Measurements from ENCODE around the gene MICAL1.

MICAL1 gene

GRCh38 chr6:109429496-109429895, 26.1 kb downstream of the MICAL1 start:
- H3K4me3 ChIP-seq (ENCODE audit: low read length) = no peak overlapping the region
- H3K36me3 ChIP-seq (ENCODE audit: control insufficient read depth, insufficient read depth, low read length) = no peaks in the 10 kb centered on the region
- no peak overlapping the region for H3K9ac ChIP-seq (ENCODE audit: low read length)
- H3K27ac ChIP-seq (ENCODE audit: low read depth, low read length) = no peak overlapping the region
- H3K27me3 ChIP-seq (ENCODE audit: control insufficient read depth, insufficient read depth, low read length) = no peaks in the 10 kb centered on the region
- no peaks in the 10 kb centered on the region for H3K4me1 ChIP-seq (ENCODE audit: control insufficient read depth, insufficient read depth, low read length)

GRCh38 chr6:109428889-109429477, 26.6 kb downstream of the MICAL1 start:
- Histone ChIP-seq H3K36me3 (ENCODE audit: control insufficient read depth, insufficient read depth, low read length) (no peaks in the 10 kb centered on the region), H3K4me1 (ENCODE audit: control insufficient read depth, insufficient read depth, low read length) (no peaks in the 10 kb centered on the region), H3K27ac (ENCODE audit: low read depth, low read length) (no peak overlapping the region), H3K4me3 (ENCODE audit: low read length) (no peak overlapping the region), H3K27me3 (ENCODE audit: control insufficient read depth, insufficient read depth, low read length) (no peaks in the 10 kb centered on the region), H3K9ac (ENCODE audit: low read length) (no peak overlapping the region)

- Histone ChIP-seq H3K27ac (ENCODE audit: low read depth, low read length) (no peak overlapping the region), H3K27me3 (ENCODE audit: control insufficient read depth, insufficient read depth, low read length) (no peaks in the 10 kb centered on the region), H3K4me3 (ENCODE audit: low read length) (no peak overlapping the region), H3K36me3 (ENCODE audit: control insufficient read depth, insufficient read depth, low read length) (no peaks in the 10 kb centered on the region), H3K9ac (ENCODE audit: low read length) (no peak overlapping the region), H3K4me1 (ENCODE audit: control insufficient read depth, insufficient read depth, low read length) (no peaks in the 10 kb centered on the region)
These were observed 30.6 kb downstream of the MICAL1 start for GRCh38 chr6:109424946-109425345.

GRCh38 chr6:109421184-109421583, 34.4 kb downstream of the MICAL1 start:
- Histone ChIP-seq H3K4me3 (ENCODE audit: low read length) (no peak overlapping the region), H3K36me3 (ENCODE audit: control insufficient read depth, insufficient read depth, low read length) (no peaks in the 10 kb centered on the region), H3K4me1 (ENCODE audit: control insufficient read depth, insufficient read depth, low read length) (no peaks in the 10 kb centered on the region), H3K27me3 (ENCODE audit: control insufficient read depth, insufficient read depth, low read length) (no peaks in the 10 kb centered on the region), H3K27ac (ENCODE audit: low read depth, low read length) (no peak overlapping the region), H3K9ac (ENCODE audit: low read length) (no peak overlapping the region)

- no peak overlapping the region for H3K27ac ChIP-seq (ENCODE audit: low read depth, low read length)
- H3K9ac ChIP-seq (ENCODE audit: low read length) = no peak overlapping the region
- H3K4me1 ChIP-seq (ENCODE audit: control insufficient read depth, insufficient read depth, low read length) = no peaks in the 10 kb centered on the region
- no peaks in the 10 kb centered on the region for H3K27me3 ChIP-seq (ENCODE audit: control insufficient read depth, insufficient read depth, low read length)
- no peaks in the 10 kb centered on the region for H3K36me3 ChIP-seq (ENCODE audit: control insufficient read depth, insufficient read depth, low read length)
- no peak overlapping the region for H3K4me3 ChIP-seq (ENCODE audit: low read length)
These were observed 34.8 kb downstream of the MICAL1 start for GRCh38 chr6:109420751-109421150.

- Histone ChIP-seq H3K4me3 (ENCODE audit: low read length) (no peak overlapping the region), H3K36me3 (ENCODE audit: control insufficient read depth, insufficient read depth, low read length) (no peaks in the 10 kb centered on the region), H3K27ac (ENCODE audit: low read depth, low read length) (no peak overlapping the region)
These were observed 37.9 kb downstream of the MICAL1 start for GRCh38 chr6:109417646-109418045.

GRCh38 chr6:109411034-109411433, 44.5 kb downstream of the MICAL1 start:
- H3K9ac ChIP-seq (ENCODE audit: low read length) = no peak overlapping the region

More at GRCh38 chr6:109417646-109418045, 37.9 kb downstream of the MICAL1 start:
- Histone ChIP-seq H3K9ac (ENCODE audit: low read length) (no peak overlapping the region), H3K4me1 (ENCODE audit: control insufficient read depth, insufficient read depth, low read length) (no peaks in the 10 kb centered on the region), H3K27me3 (ENCODE audit: control insufficient read depth, insufficient read depth, low read length) (no peaks in the 10 kb centered on the region)

GRCh38 chr6:109406196-109406595, 49.4 kb downstream of the MICAL1 start:
- no peak overlapping the region for H3K27ac ChIP-seq (ENCODE audit: low read depth, low read length)
- no peaks in the 10 kb centered on the region for H3K36me3 ChIP-seq (ENCODE audit: control insufficient read depth, insufficient read depth, low read length)
- no peak overlapping the region for H3K4me3 ChIP-seq (ENCODE audit: low read length)
- no peak overlapping the region for H3K9ac ChIP-seq (ENCODE audit: low read length)
- no peaks in the 10 kb centered on the region for H3K4me1 ChIP-seq (ENCODE audit: control insufficient read depth, insufficient read depth, low read length)
- H3K27me3 ChIP-seq (ENCODE audit: control insufficient read depth, insufficient read depth, low read length) = no peaks in the 10 kb centered on the region

More at GRCh38 chr6:109411034-109411433, 44.5 kb downstream of the MICAL1 start:
- H3K4me1 ChIP-seq (ENCODE audit: control insufficient read depth, insufficient read depth, low read length) = no peaks in the 10 kb centered on the region
- no peaks in the 10 kb centered on the region for H3K36me3 ChIP-seq (ENCODE audit: control insufficient read depth, insufficient read depth, low read length)
- H3K27ac ChIP-seq (ENCODE audit: low read depth, low read length) = no peak overlapping the region
- no peak overlapping the region for H3K4me3 ChIP-seq (ENCODE audit: low read length)
- H3K27me3 ChIP-seq (ENCODE audit: control insufficient read depth, insufficient read depth, low read length) = no peaks in the 10 kb centered on the region

GRCh38 chr6:109397020-109397419, 58.6 kb downstream of the MICAL1 start:
- Histone ChIP-seq H3K36me3 (ENCODE audit: control insufficient read depth, insufficient read depth, low read length) (no peaks in the 10 kb centered on the region), H3K4me3 (ENCODE audit: low read length) (no peak overlapping the region), H3K4me1 (ENCODE audit: control insufficient read depth, insufficient read depth, low read length) (no peaks in the 10 kb centered on the region), H3K27ac (ENCODE audit: low read depth, low read length) (no peak overlapping the region), H3K27me3 (ENCODE audit: control insufficient read depth, insufficient read depth, low read length) (no peaks in the 10 kb centered on the region), H3K9ac (ENCODE audit: low read length) (no peak overlapping the region)

GRCh38 chr6:109396046-109396718, 59.4 kb downstream of the MICAL1 start:
- no peak overlapping the region for H3K9ac ChIP-seq (ENCODE audit: low read length)
- no peak overlapping the region for H3K27ac ChIP-seq (ENCODE audit: low read depth, low read length)
- no peak overlapping the region for H3K4me3 ChIP-seq (ENCODE audit: low read length)
- H3K36me3 ChIP-seq (ENCODE audit: control insufficient read depth, insufficient read depth, low read length) = no peaks in the 10 kb centered on the region
- H3K27me3 ChIP-seq (ENCODE audit: control insufficient read depth, insufficient read depth, low read length) = no peaks in the 10 kb centered on the region
- no peaks in the 10 kb centered on the region for H3K4me1 ChIP-seq (ENCODE audit: control insufficient read depth, insufficient read depth, low read length)
